Testis (tissue), 3 donors: Measurements from ENCODE around the gene SLX4IP. TPM values are rescaled to one million over a fixed set of nuclear protein-coding genes. Genes with fewer than 3 reads are reported as not detected.
"Not testable (repeated sequence)": the region's sequence is repeated elsewhere in the genome, so short reads cannot be mapped to it uniquely, and the experiment has no call there.

Experiments used
- DNase-seq: peaks from one replicate; pipeline ENCODE4 v3.0.0-alpha.2; 2019
- H3K27ac ChIP-seq, 2 donors: fragments of 200-600 bp; sonication (generic); one replicate each; pipeline ENCODE4 v1.5.1; 2019
- H3K27me3 ChIP-seq: fragments of 200-600 bp; sonication (generic); one replicate; pipeline ENCODE4 v1.5.1; 2019
- H3K36me3 ChIP-seq: fragments of 200-600 bp; sonication (generic); one replicate; pipeline ENCODE4 v1.5.1; 2017; ENCODE audit warnings: low read depth; ENCODE audit errors: missing control alignments
- H3K4me1 ChIP-seq: fragments of 200-600 bp; sonication (generic); one replicate; pipeline ENCODE4 v1.5.1; 2019
- H3K4me3 ChIP-seq, 2 donors: fragments of 200-600 bp; sonication (generic); one replicate each; pipeline ENCODE4 v1.5.1; 2017 to 2019
- H3K9me3 ChIP-seq: fragments of 200-600 bp; sonication (generic); one replicate; pipeline ENCODE4 v1.5.1; 2017
- POLR2A ChIP-seq: fragments of 450-650 bp; IDR thresholded peaks from one replicate; pipeline ENCODE4 v1.6.1; 2017; ENCODE audit warnings: antibody characterized with exemption, mild to moderate bottlenecking, moderate library complexity
- WGBS, 2 donors: methylation state at CpG; one replicate each; pipeline ENCODE4 v1.1.5; 2018; 5-methylcytosine and 5-hydroxymethylcytosine counted together
- intact Hi-C: fragments of 100-400 bp; cut with DNase I; formaldehyde crosslinking; loops from one replicate; pipeline ENCODE4 v1.15.1; 2023; ENCODE audit warnings: low total_unique reads
- polyA plus RNA-seq: library from polyadenylated mRNA; stranded (reverse); fragments of 350-450 nt; fragmentation: Illumina TruSeq; extraction: RNeasy Lipid Tissue Mini Kit (QIAGEN cat#74804); gene quantifications from one replicate; pipeline ENCODE4 v1.2.3, GENCODE V29; 2014; ENCODE audit warnings: low read depth, low replicate concordance; ENCODE audit not compliant: insufficient read depth
- total RNA-seq, 2 donors: library from RNA; depleted of rRNA; stranded (reverse); fragments of >200 nt; gene quantifications; one replicate each; pipeline ENCODE4 v1.2.3, GENCODE V29; 2016
- TF ChIP-seq, protein P1 (sequence below), 3 experiments: fragments of 450-650 bp in 2 of 3; fragments of 200-600 bp in 1 of 3; sonication (generic) in 1 of 3; IDR thresholded peaks; one replicate each; pipeline ENCODE4 v1.5.1; 2016 to 2019; ENCODE audit warnings: antibody characterized with exemption in 3 of 3, mild to moderate bottlenecking in 2 of 3, moderate library complexity in 1 of 3

SLX4IP gene
- total and polyA plus RNA-seq, 3 donors from 2014 or later: 3.8 to 10.8 (median 9.7) TPM

DNA sequence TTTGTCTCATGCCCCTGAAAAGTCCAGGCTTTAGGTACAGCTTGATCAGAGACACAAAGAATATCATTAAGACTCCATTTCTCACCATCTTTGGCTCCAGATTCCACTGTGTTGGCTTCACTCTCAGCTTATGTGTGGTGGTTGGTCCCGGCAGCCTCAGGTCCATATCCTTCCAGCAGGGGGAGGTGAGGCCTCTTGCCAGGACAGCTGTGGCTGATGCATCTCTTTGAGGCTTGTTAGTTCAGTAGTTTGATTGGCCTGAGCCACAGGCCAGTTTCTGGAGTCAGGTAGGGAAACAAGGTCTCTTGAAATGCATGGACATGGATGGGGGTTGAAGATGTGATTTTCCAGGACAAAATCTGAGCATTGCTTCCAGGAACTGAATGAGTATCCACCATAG, 176.3 kb downstream of the SLX4IP start:
- H3K27ac ChIP-seq: no peak overlapping the region
- H3K4me1 ChIP-seq: peaks cover 14% of the 10 kb centered on the region
- no peak for TF ChIP-seq POLR2A
- TF ChIP-seq, protein P1, sequence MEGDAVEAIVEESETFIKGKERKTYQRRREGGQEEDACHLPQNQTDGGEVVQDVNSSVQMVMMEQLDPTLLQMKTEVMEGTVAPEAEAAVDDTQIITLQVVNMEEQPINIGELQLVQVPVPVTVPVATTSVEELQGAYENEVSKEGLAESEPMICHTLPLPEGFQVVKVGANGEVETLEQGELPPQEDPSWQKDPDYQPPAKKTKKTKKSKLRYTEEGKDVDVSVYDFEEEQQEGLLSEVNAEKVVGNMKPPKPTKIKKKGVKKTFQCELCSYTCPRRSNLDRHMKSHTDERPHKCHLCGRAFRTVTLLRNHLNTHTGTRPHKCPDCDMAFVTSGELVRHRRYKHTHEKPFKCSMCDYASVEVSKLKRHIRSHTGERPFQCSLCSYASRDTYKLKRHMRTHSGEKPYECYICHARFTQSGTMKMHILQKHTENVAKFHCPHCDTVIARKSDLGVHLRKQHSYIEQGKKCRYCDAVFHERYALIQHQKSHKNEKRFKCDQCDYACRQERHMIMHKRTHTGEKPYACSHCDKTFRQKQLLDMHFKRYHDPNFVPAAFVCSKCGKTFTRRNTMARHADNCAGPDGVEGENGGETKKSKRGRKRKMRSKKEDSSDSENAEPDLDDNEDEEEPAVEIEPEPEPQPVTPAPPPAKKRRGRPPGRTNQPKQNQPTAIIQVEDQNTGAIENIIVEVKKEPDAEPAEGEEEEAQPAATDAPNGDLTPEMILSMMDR (IDR thresholded peaks at IDR 0.05): peak in 2 of 3 experiments; percentile 20 to 28
- H3K36me3 ChIP-seq: no peaks in the 10 kb centered on the region
- intact Hi-C loops: no loop called here
- H3K4me3 ChIP-seq: no peak overlapping the region
- peak; percentile 65 for DNase-seq
- H3K9me3 ChIP-seq: no peaks in the 10 kb centered on the region
- WGBS, 2 donors: 13 to 22% methylated on average over 1 of the region's 1 CpG
- H3K27me3 ChIP-seq: no peaks in the 10 kb centered on the region

DNA sequence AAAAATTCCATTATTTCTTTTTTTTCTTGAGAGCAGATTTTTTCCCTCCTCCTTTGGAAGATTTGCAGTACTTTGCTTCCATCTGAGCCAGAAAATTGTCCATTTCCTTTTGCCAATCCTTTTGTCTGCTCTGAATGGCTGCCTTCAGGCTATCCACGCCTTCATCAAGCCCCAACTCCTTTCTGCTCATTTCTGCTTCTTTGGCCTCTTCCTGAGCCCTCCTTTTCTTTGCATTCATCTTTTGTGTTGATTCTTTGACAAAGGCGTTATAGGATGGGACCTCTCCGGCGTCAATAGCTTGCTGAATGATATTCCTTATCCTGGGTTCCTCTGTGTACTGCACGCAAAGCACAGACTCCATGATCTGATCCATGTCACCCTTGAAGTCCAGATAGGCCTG, 178.3 kb downstream of the SLX4IP start:
- not testable (repeated sequence) for H3K36me3 ChIP-seq

DNA sequence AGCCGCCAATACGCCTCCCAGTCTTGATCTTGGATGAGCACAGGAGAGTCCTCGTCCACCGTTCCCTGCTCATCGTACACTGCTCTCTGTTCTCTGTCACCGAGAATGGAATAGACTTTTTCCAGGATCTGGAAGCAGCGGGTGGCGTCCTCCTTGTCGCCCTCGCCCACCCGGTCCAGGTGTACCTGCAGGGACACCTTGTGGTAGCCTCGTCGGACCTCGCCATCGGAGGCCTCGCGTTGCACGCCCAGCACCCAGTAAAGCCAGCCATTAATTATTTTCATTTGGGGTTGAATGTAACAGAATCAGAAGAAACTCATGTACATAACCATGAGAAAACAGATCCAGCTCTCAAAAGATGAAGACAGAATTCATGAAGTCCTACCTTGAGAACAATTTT, 178.8 kb downstream of the SLX4IP start:
- 96% methylated on average over 18 of the region's 18 CpGs for WGBS, 2 donors
- Histone ChIP-seq H3K27me3 (no peaks in the 10 kb centered on the region), H3K27ac (no peak overlapping the region), H3K4me3 (no peak overlapping the region), H3K9me3 (no peaks in the 10 kb centered on the region), H3K4me1 (peaks cover 12% of the 10 kb centered on the region), H3K36me3 (no peaks in the 10 kb centered on the region)
- DNase-seq: no peak
- TF ChIP-seq, protein P1 (IDR thresholded peaks at IDR 0.05): no peak
- no peak for TF ChIP-seq POLR2A
- intact Hi-C loops: no loop called here

More for the DNA sequence above, 178.3 kb downstream of the SLX4IP start:
- WGBS, 2 donors: 90 to 93% methylated on average over 5 of the region's 5 CpGs
- H3K27ac ChIP-seq, H3K9me3 ChIP-seq, H3K27me3 ChIP-seq, DNase-seq, H3K4me3 ChIP-seq, intact Hi-C loops: not testable (repeated sequence)
- H3K4me1 ChIP-seq: peaks cover 14% of the 10 kb centered on the region

DNA sequence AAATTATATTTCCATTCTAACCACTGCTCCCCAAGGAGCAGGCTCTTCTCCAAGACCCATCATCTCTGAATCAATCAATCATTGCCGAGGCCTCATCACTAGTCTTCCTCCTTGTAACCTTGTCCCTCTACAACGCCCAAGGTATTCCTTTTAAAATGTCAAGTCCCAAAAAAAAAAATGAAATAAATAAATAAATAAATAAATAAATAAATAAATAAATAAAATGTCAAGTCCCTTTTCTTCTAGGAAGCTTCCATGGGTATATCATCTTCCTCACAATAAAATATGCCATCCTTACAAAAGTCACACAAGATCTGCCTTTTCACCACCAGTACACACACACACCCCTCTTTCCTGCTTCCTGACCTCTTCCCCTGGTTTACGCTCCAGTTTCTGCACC, 181.1 kb downstream of the SLX4IP start:
- H3K36me3 ChIP-seq: no peaks in the 10 kb centered on the region
- intact Hi-C loops: no loop called here
- TF ChIP-seq, protein P1 (IDR thresholded peaks at IDR 0.05): no peak
- no peak for TF ChIP-seq POLR2A
- no peak for DNase-seq
- H3K27me3 ChIP-seq: no peaks in the 10 kb centered on the region
- 89 to 97% methylated on average over 3 of the region's 3 CpGs for WGBS, 2 donors
- H3K4me3 ChIP-seq: no peak overlapping the region
- H3K4me1 ChIP-seq: peaks cover 1% of the 10 kb centered on the region
- H3K27ac ChIP-seq: no peak overlapping the region
- H3K9me3 ChIP-seq: no peaks in the 10 kb centered on the region

DNA sequence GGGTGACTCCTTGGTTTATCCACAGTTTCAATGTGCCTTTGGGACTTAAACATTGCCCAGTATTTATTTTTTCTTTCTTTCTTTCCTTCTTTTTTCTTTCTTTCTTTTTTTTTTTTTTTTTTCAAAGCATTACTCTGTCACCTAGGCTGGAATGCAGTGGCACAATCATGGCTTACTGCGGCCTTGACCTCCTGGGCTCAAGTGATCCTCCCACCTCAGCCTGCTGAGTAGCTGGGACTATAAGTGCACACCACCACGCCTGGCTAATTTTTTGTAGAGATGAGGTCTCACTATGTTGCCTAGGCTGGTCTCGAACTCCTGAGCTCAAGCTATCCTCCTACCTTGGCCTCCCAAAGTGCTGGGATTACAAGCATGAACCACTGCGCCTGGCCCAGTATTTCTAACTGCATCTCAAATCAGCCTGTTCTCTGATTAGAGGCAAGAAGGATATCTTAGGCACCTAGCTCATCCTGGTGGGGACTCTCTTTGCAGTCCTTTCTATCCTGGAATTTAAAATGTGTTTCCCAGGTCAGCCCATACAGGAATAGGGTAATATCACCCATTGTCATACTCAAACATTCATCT, 182.5 kb downstream of the SLX4IP start:
- H3K27ac ChIP-seq, intact Hi-C loops, H3K27me3 ChIP-seq, H3K4me3 ChIP-seq, DNase-seq, H3K9me3 ChIP-seq, H3K36me3 ChIP-seq, H3K4me1 ChIP-seq: not testable (repeated sequence)
- 85 to 88% methylated on average over 4 of the region's 4 CpGs for WGBS, 2 donors

DNA sequence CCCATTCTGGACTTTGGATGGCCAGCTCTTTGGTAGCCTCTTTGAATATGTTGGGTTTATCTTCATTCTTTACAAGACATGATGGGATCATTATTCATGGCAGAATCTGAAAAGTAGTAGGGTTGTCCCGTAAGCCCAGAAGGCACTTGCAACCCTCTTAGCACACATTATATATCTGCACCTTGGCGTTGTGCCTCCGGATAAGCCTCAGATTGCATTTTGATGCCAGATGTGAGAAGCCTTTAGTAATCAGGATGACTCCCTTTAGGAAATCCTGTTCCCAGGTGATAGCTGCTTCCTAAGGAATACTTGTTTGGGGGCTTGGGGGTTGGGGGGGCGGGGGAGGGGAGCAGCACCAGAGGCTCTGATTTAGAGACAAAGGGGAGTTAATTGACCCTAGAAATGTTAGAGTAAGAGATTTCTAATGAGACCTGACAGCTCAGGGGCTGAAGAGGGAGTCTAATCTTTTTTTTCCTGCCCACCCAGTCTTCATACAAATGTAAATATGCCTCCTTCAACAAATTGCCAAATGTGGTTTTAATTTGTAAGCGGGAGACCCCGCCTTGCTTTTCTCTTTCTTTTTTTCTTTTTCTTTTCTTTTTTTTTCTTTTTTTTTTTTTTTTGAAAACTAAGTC, 183.6 kb downstream of the SLX4IP start:
- intact Hi-C loops: no loop called here
- 83 to 86% methylated on average over 6 of the region's 6 CpGs for WGBS, 2 donors
- no peak for TF ChIP-seq POLR2A
- TF ChIP-seq, protein P1 (IDR thresholded peaks at IDR 0.05): no peak

More for the DNA sequence above, 183.6 kb downstream of the SLX4IP start:
- no peak for DNase-seq
- Histone ChIP-seq H3K4me1 (peaks cover 5% of the 10 kb centered on the region), H3K27me3 (no peaks in the 10 kb centered on the region), H3K4me3 (no peak overlapping the region), H3K27ac (no peak overlapping the region), H3K36me3 (no peaks in the 10 kb centered on the region), H3K9me3 (no peaks in the 10 kb centered on the region)
